GM18907 (cell line): Measurements from ENCODE around the gene PTRH2.

Source experiments
- ATAC-seq: cut with Tn5 transposase; IDR thresholded peaks from one replicate; pipeline ENCODE4 v1.9.1; 2021; ENCODE audit warnings: mild to moderate bottlenecking, moderate library complexity; ENCODE audit not compliant: unreplicated experiment

The PTRH2 gene

DNA sequence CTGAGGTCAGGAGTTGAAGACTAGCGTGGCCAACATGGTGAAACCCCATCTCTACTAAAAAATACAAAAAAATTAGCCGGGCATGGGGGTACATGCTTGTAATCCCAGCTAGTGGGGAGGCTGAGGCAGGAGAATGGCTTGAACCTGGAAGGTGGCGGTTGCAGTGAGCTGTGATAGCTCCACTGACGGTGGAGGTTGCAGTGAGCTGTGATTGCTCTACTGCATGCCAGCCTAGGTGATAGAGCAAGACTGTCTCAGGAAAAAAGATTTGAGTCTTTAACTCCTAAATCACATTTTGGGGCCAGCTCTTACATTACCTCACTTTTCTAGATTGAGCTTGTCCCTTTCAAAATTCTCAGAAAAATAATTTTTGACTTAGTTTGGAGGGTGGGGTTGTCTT lies 15.4 kb upstream of the PTRH2 start:
- no peak for ATAC-seq

DNA sequence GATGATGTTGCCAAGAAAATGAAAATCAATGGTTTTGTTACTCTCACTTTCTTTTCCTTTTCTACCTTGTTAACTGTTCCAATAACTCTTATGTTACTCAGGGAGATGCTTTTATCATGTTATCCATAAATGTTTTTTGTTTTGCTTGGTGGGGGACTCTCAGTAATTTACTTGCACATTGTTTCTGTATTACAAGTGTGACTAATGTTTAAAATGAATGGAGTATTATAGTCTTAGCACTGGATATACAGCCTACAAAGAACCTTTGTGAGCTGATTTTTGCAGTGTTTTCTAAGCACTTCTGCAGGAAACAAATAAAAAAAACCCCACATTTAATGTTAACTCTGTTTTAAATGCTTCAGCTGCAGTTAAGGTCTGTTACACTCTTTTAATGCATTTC lies 12.3 kb upstream of the PTRH2 start:
- ATAC-seq, result no peak

DNA sequence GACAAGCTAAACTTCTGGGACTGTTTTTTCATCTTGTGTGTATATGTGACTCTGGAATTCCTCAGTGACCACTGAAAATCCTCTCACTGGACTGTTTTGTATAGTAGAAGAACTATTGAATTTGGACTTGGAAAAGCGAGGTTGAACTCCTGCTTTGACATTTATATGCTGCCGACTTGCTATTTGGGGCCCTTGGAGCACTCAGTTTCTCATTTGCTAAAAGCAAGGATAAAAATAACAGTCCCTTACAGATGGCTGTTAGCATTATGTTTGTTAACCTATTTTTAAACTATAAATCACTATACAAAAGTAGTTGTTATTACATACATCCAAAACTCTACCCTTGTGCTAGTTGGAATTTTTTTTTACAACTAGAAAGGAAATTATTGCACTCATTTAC lies 9.2 kb upstream of the PTRH2 start:
- ATAC-seq, result no peak

- ATAC-seq, result no peak
These were observed 7.0 kb upstream of the PTRH2 start for GRCh38 chr17:59714255-59714654.

DNA sequence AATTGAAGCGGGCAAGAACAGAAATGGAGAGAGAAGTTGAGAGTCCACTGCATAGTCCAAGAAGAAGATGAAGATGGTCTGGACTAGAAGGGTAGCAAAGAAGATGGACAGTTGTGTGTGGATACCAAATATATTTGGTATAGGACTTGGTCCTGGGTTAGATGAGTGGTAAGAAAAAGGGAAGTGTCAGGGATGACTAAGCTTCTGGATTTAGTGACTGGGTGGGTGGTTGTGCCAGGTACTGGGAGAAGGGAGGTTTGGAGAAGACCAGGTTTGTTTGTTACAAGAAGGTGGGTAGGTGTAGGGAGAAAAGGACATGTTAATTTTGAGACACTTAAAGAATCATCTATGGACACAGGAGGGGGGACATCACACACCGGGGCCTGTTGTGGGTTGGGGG lies 5.6 kb upstream of the PTRH2 start:
- ATAC-seq, result no peak

DNA sequence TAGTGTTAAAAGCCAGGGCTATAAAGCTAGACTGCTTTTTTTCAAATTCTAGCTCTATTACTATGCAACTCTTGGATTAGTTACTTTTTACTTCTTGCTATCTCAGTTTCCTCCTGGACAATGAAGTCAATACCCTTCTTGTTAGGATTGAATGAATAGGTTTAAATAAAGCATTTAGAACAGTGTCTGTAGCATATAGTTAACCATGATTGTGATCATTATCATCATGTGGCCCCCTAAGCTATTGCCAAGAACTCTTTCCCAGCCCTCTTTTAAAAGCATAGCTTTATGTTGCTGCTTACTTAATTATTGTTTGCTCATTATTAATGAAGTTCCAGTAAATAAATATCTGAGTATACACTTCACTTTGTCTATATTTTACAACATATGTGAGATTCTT lies 4.7 kb upstream of the PTRH2 start:
- ATAC-seq, result no peak

- ATAC-seq, result no peak
These were observed 771 bp upstream of the PTRH2 start for GRCh38 chr17:59707971-59708430.

DNA sequence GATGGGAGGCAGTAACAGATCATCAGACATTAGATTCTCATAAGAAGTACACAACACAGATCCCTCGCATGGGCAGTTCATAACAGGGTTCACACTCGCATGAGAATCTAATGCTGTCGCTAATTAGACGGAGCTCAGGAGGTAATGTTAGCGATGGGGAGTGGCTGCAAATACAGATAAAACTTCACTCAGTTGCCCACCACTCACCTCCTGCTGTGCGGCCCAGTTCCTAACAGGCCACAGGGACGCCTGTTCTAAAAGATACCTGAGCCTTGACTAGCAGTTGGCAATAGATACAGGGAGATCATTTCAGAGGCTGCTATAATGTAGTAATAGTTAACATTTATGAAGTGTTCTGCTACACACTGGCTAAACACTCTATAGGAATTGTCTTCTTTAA lies 4.9 kb downstream of the PTRH2 start:
- ATAC-seq, result no peak

GRCh38 chr17:59699786-59700185 lies 7.4 kb downstream of the PTRH2 start:
- no peak for ATAC-seq

DNA sequence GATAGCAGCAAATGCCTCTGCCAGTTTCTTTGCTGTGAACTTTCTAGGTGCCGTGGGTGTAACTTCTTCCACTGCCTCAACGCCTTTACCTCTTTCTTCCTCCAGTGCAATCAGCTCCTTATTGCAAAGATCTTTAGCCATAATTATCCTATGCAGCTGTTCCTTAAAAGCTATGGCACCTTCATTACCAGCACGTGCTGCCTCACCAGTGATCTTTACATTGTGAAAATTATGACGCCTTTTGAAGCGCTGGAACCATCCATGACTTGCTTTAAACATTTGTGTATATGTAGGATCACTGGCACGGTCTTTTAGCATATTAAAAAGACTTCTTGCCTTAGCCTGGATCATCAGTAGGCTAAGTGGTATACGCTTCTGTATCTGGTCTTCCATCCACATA lies 8.0 kb downstream of the PTRH2 start:
- ATAC-seq, result no peak

DNA sequence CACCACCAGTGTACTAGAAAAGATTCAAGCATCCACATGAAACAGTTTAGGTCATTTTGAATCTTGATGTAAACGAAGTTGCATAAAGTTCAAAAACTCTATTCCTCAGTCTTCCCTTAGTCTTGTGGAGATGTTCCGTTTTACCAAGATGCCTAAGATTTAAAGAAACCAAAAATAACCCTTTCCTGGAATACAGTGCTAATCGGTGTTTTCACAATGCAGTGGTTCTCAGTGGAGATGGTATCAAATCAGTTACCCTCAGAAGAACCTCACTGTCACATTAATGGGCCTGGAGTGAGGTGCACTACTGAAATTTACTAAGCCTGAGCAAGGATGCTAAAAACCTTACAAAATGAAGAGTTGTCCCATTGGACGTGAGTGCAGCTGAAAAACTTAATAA lies 9.1 kb downstream of the PTRH2 start:
- ATAC-seq, result no peak

- ATAC-seq, result no peak
These were observed 10.4 kb downstream of the PTRH2 start for GRCh38 chr17:59696682-59697277.

DNA sequence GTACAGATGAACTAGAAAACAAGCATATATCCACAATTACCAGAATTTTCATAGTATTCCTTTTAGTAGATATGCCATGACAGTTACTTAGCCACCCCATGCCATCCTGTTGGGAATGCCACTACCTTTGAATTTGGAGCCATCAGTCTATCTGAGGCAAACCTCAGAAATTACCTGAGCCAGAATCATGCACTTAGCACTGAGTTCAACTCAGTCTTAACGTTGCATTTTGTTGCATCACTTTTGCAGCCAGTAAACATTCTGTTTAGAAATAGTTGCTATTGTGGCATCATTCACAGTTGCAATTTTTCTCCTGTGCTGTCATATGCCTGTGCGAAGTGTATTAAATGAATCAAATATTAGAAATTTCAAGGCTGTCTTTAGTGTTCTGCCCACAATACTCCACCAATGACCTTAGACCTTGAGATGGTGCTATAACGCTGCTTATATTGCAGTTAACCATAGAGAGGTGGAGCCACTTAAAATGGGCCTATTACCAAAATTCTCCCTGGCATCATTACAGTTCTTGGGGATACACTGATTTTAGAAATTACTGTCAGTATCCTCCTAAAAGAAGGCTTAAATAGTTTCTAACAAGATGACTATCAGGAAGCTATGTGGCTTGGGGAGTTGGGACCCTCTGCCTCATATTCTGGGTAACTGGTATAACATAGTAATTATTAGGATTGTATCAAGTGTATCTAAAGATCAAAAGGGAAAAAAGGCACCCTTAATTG lies 11.1 kb downstream of the PTRH2 start:
- ATAC-seq, result no peak

- no peak for ATAC-seq
These were observed 12.9 kb downstream of the PTRH2 start for GRCh38 chr17:59694344-59694743.

DNA sequence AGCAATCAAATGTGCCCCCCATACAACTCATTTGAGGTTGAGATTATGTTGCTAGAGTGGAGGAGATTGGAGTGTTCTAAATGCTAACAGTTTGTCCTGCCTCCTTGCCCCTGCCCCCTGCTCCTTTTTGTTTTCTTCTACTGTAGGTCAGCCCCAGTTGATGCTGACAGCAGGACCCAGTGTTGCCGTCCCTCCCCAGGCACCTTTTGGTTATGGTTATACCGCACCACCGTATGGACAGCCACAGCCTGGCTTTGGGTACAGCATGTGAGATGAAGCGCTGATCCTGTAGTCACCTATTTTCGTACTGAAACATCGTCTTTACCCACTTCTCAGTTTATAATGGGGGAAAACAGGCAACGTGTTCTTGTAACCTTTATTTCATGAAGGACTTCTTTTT lies 13.6 kb downstream of the PTRH2 start:
- ATAC-seq, result no peak

DNA sequence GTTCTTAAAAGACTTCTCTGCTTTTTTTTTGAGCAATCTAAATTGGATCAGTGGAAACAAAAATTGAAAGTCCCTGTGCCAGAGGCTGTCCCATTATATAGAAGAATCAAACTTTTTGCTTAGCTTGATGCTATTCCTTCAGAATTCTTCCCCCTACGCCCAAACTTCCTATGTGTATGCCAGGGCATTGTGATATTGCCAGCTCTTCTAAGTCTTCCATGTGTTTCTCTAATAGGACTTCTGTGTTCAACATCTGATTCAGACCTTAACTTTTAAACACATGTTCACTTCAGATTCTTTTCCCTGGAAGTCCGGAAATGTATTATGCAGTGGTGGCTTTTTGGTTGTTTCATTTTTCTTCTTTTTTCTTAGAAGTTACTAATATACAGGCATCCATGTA lies 18.7 kb downstream of the PTRH2 start:
- no peak for ATAC-seq

DNA sequence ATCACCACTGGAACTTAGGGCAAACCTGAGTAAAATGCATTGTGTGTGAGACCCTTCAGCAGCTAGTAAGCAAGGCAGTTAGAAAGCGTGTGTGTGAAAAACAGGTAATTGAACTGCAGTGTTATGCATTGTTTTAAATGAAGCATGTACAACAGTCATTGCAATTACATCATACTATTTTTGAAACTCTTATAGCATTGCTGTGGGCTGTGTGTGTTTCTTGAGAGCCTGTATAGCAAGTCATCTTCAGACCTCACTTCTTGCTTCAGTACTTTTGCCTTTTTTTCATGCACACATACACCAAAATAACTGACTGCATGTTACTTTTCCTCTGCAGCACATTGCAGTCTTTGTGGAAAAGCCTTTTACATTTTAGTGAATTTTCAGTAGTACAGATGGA lies 19.2 kb downstream of the PTRH2 start:
- ATAC-seq, result no peak

DNA sequence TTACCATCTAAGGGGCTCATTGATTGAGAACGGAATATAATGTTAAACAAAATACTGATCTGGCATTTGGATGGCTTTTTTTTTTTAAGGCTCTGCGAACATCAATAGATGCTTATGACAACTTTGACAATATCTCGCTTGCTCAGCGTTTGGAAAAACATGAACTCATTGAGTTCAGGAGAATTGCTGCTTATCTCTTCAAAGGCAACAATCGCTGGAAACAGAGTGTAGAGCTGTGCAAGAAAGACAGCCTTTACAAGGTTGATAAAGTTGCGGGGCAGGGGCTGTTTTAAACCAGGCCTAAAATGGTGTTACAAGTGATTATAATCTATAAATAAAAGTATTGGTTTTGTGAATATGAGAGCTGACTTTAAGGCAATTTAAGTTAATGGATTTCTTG lies 22.3 kb downstream of the PTRH2 start:
- ATAC-seq, result no peak

GRCh38 chr17:59683283-59683682 lies 23.9 kb downstream of the PTRH2 start:
- no peak for ATAC-seq

DNA sequence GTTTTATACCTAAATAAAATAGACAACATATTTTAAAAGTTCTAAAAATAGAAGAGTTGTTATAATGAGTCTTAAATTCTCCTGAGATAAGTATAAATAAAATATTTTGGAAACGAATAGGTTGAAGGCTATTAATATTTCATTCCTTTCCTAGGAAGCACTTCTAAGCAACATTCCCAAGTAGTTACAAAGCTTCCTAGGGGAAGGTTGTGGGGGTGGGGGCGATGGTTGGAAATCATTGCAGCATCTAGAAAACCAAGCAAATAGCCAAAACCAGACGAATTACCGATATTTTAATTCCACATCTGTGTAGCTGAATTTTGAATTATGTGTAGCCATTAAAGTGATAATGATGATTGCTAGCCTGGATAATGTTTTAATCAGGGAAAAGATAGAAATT lies 26.9 kb downstream of the PTRH2 start:
- ATAC-seq, result no peak

GRCh38 chr17:59678918-59679317 lies 28.3 kb downstream of the PTRH2 start:
- ATAC-seq, result no peak

GRCh38 chr17:59676716-59677115 lies 30.5 kb downstream of the PTRH2 start:
- no peak for ATAC-seq

GRCh38 chr17:59675231-59675630 lies 32.0 kb downstream of the PTRH2 start:
- ATAC-seq, result no peak
